ENCODE measurements around the gene ZAR1.
"Not testable (repeated sequence)": the region's sequence is repeated elsewhere in the genome, so short reads cannot be mapped to it uniquely, and the experiment has no call there.

Gene ZAR1

GRCh38 chr4:48490012-48490679 lies at the start of gene ZAR1:
Gene ZAR1, plus strand, starts transcription at chr4:48490252. Its CDS starts 40 bp downstream, at chr4:48490292.
- no peak for DNase-seq (ENCODE audit: low read depth in 2 of 2)

- DNase-seq (ENCODE audit: low read depth in 2 of 2): not testable (repeated sequence)
These were observed 49.1 kb upstream of the ZAR1 start for GRCh38 chr4:48440914-48441313.

GRCh38 chr4:48445704-48446103 lies 44.3 kb upstream of the ZAR1 start:
- no peak for DNase-seq (ENCODE audit: low read depth in 2 of 2)

- no peak for DNase-seq (ENCODE audit: low read depth in 2 of 2)
These were observed 43.4 kb upstream of the ZAR1 start for GRCh38 chr4:48446642-48447041.

GRCh38 chr4:48449151-48449550 lies 40.9 kb upstream of the ZAR1 start:
- no peak for DNase-seq (ENCODE audit: low read depth in 2 of 2)

GRCh38 chr4:48450740-48451139 lies 39.3 kb upstream of the ZAR1 start:
- no peak for DNase-seq (ENCODE audit: low read depth in 2 of 2)

GRCh38 chr4:48451656-48452055 lies 38.4 kb upstream of the ZAR1 start:
- not testable (repeated sequence) for DNase-seq (ENCODE audit: low read depth in 2 of 2)

GRCh38 chr4:48454591-48454990 lies 35.5 kb upstream of the ZAR1 start:
- DNase-seq (ENCODE audit: low read depth in 2 of 2): no peak

GRCh38 chr4:48461000-48461399 lies 29.1 kb upstream of the ZAR1 start:
- no peak for DNase-seq (ENCODE audit: low read depth in 2 of 2)

- DNase-seq (ENCODE audit: low read depth in 2 of 2): peak; percentile 48 to 58
These were observed 27.7 kb upstream of the ZAR1 start for GRCh38 chr4:48462363-48462762.

GRCh38 chr4:48467442-48467841 lies 22.6 kb upstream of the ZAR1 start:
- DNase-seq (ENCODE audit: low read depth in 2 of 2): no peak

GRCh38 chr4:48467891-48468290 lies 22.2 kb upstream of the ZAR1 start:
- no peak for DNase-seq (ENCODE audit: low read depth in 2 of 2)

GRCh38 chr4:48470137-48470536 lies 19.9 kb upstream of the ZAR1 start:
- no peak for DNase-seq (ENCODE audit: low read depth in 2 of 2)

- no peak for DNase-seq (ENCODE audit: low read depth in 2 of 2)
These were observed 19.5 kb upstream of the ZAR1 start for GRCh38 chr4:48470570-48470969.

GRCh38 chr4:48472794-48473193 lies 17.3 kb upstream of the ZAR1 start:
- DNase-seq (ENCODE audit: low read depth in 2 of 2): no peak

- no peak for DNase-seq (ENCODE audit: low read depth in 2 of 2)
These were observed 14.3 kb upstream of the ZAR1 start for GRCh38 chr4:48475770-48476169.

- DNase-seq (ENCODE audit: low read depth in 2 of 2): no peak
These were observed 11.8 kb upstream of the ZAR1 start for GRCh38 chr4:48478273-48478672.

- DNase-seq (ENCODE audit: low read depth in 2 of 2): no peak
These were observed 8.5 kb upstream of the ZAR1 start for GRCh38 chr4:48481581-48481980.

GRCh38 chr4:48483006-48483776 lies 6.9 kb upstream of the ZAR1 start, which contains the start of gene SLC10A4:
Gene SLC10A4, plus strand, starts transcription at chr4:48483343. Its CDS starts 219 bp downstream, at chr4:48483562.
- no peak for DNase-seq (ENCODE audit: low read depth in 2 of 2)

GRCh38 chr4:48483777-48484493 lies 6.1 kb upstream of the ZAR1 start:
- no peak for DNase-seq (ENCODE audit: low read depth in 2 of 2)

- no peak for DNase-seq (ENCODE audit: low read depth in 2 of 2)
These were observed 5.4 kb upstream of the ZAR1 start for GRCh38 chr4:48484494-48485168.

GRCh38 chr4:48489683-48490011 lies 405 bp upstream of the ZAR1 start:
- DNase-seq (ENCODE audit: low read depth in 2 of 2): no peak
